CD4-positive, alpha-beta T cell treated with Interleukin-17A for 4 hours (primary cell): ENCODE measurements around the gene LRRC49.
"Not testable (repeated sequence)": the region's sequence is repeated elsewhere in the genome, so short reads cannot be mapped to it uniquely, and the experiment has no call there.

Experiments used
- DNase-seq: peaks from one replicate; pipeline ENCODE4 v3.0.0-alpha.2; 2020; ENCODE audit warnings: mixed read lengths

LRRC49 gene

GRCh38 chr15:70869346-70869745 is 23.3 kb upstream of the LRRC49 start:
- DNase-seq = no peak

DNA sequence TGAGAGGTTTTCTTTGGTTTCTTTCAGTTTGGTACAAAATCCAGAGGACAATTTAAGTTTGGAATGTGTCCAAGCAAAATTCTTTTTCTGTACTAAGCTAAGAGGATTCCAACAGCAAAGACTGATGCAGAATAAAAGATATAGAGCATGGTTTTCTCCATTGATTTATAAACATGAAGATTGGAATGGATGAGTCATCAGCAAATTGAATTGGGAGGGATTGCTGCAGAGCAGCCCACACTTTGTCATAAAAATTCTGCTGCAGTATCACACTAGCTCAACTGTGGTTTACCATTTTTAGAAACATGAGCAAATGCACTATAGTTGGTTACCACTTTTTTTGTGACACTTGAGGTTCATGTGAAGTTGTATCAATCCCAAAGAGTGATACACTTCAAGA is 22.6 kb upstream of the LRRC49 start:
- no peak for DNase-seq

- not testable (repeated sequence) for DNase-seq
Observed at GRCh38 chr15:70871490-70871889, 21.1 kb upstream of the LRRC49 start.

GRCh38 chr15:70873232-70874054 is 19.2 kb upstream of the LRRC49 start:
- no peak for DNase-seq

DNA sequence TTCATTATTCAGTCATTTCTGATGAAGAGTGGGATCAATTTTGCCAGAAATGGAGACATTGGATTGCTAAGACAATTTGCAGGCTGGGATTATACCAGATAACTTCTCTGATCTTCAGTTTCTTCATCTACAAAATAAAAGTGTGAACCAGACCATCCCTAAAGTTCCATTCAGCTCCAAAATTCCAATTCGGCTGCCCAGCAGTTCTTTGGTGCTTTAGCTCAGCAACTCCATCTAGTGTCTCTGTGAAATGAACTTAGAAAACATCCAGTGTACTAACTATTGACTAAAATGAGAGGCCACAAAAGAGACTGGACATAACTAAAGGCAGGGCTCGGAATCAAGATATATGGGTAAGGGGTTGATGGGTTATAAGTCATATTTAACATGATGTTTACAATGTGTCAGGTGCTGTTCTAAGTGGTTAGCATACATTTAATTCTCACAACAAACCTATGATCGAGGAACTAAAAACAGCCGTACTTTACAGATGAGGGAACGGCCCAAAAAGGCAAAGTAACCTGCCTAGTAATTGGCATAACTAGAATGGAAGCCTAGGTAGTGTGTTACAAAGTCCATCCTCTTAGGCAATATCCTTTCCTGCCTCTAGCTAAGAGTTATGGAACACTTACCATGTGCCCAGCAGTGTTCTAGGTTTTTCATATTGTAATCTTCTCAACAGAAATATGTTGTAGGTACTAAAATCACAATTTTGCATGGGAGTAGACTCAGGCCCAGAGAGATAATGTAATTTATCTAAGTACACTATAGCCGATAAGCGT is 17.4 kb upstream of the LRRC49 start:
- DNase-seq = no peak

- no peak for DNase-seq
Observed at GRCh38 chr15:70876011-70876410, 16.6 kb upstream of the LRRC49 start.

GRCh38 chr15:70876683-70877082 is 15.9 kb upstream of the LRRC49 start:
- DNase-seq = no peak

DNA sequence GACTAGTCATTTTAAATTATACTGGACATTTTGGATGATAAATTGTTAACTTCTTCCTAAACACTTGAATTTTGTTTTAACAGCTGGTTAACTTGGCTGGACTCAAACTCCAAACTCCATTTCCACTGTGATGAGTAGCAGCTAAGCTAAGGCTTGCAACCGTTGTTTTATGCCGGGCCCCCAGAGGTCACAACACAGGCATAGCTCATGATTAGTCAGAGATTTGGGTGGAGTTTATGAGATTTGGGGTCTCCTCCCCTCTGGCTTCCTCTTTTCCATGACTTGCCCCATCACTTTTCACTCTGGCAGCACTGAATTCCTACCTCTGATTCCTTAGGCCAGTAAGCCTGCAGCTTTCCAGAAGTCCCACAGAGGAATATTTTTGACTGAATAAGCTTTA is 13.2 kb upstream of the LRRC49 start:
- DNase-seq = no peak

- DNase-seq = no peak
Observed at GRCh38 chr15:70880781-70881180, 11.8 kb upstream of the LRRC49 start.

DNA sequence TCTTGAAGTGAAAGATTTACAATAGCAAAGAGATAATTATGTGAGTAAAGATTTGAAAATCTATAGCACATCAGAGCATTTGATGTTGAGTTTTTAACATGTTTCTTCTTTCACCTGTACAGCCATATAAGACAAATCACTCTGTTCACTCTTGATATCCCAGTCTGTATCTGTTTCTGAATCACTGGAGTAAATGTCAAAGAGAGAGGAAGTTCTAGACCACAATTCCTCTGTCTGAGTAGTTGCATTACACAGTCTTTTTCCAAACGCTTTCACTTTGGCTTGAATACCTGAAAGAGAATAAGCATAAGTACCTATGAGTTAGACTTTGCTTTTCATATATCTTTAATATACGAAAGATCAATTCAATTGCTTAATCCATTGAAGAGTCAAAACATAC is 10.3 kb upstream of the LRRC49 start:
- DNase-seq = no peak

GRCh38 chr15:70892912-70893560 is 410 bp downstream of the LRRC49 start:
- DNase-seq = no peak

GRCh38 chr15:70902107-70902506 is 9.5 kb downstream of the LRRC49 start:
- DNase-seq = no peak

- no peak for DNase-seq
Observed at GRCh38 chr15:70906842-70907241, 14.2 kb downstream of the LRRC49 start.

GRCh38 chr15:70907784-70908471 is 15.3 kb downstream of the LRRC49 start:
- DNase-seq = no peak

- DNase-seq = no peak
Observed at GRCh38 chr15:70910958-70911357, 18.3 kb downstream of the LRRC49 start.

- no peak for DNase-seq
Observed at GRCh38 chr15:70912187-70912586, 19.6 kb downstream of the LRRC49 start.

GRCh38 chr15:70916531-70916930 is 23.9 kb downstream of the LRRC49 start:
- no peak for DNase-seq

- no peak for DNase-seq
Observed at GRCh38 chr15:70917955-70918354, 25.3 kb downstream of the LRRC49 start.

DNA sequence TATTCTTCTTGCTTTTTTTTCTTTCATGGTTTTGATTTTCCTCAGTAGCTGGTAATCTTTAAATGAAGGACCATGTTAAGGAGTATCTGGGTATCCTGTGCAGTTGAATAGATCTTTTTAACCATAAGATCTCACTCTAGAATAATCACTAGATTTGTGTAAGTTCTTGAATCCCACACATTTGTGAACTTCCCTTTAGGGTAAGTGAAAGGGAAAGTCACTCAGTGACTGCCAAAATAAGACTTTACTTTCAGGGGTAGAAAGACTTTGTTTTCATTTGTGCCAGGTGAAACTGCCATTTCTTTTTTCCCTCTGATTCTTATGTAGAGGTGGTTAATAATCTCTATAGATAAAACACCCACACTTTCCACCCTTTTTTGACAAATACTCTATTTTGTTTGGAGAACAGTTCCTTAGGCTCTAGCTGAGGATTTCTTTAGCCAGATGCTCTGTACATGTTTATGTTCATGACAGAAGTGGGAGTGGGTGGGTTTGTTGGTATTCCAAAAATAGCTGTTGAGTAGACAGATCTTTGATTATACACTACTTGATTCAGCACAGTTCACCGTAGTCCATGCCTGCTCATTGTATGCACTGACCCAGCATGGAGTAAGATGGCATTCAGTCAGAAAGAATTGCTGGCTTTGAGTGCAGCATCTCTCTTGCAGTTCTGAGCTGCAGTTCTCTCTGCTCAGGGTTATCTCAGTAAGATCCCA is 28.5 kb downstream of the LRRC49 start:
- no peak for DNase-seq

GRCh38 chr15:70922119-70922518 is 29.5 kb downstream of the LRRC49 start:
- no peak for DNase-seq

DNA sequence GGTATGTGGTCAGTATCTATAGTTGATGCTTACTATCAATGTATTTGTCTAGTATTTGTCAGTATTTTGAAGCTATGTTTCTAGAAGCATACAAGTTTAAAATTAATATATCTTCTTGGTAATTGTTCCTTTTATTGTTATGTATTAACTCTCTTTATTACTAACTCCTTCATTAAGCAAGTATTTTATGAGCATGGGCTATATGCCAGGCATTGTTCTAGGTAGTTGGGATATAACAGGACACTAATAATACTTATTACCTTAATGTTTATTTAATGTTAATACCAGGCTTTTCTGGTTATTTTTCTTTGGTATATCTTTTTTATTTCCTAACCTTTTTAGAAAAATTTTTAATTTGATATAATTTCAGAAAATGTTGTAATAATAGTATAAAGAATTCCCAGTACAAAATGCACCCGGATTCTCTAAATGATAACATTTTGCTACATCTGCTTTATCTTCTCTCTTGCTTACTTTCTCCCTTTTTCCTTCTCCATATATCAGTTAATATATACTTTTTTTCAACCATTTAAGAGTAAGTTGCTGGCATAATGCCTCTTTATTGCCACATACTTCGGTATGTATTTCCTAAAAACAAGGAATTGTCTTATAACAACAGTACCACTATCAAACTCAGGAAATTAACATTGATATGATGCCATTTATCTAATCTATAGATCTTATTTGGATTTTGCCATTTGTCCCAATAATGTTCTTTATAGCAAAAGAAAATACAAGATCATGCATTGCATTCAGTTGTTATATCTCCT is 30.9 kb downstream of the LRRC49 start:
- no peak for DNase-seq

- not testable (repeated sequence) for DNase-seq
Observed at GRCh38 chr15:70926914-70927313, 34.3 kb downstream of the LRRC49 start.
